WTC11 (cell line): ENCODE data around the gene CA10. TPM values are rescaled to one million over a fixed set of nuclear protein-coding genes. Genes with fewer than 3 reads are reported as not detected.

ENCODE experiments used
- ATAC-seq: fragments of 200-7000 bp; cut with Tn5 transposase; 2 replicates; pipeline ENCODE4 v1.10.0; 2021; ENCODE audit warnings: mild to moderate bottlenecking, moderate library complexity
- CTCF ChIA-PET: fragments of 300-600 bp; sonication (Branson Sonifier 250); formaldehyde crosslinking; loops from one replicate; lab custom pipeline; 2021; ENCODE audit warnings: antibody characterized with exemption; lab: Charles Lee
- POLR2A ChIA-PET: fragments of 350-600 bp; sonication (Branson Sonifier 250); formaldehyde crosslinking; loops from one replicate; lab custom pipeline; 2021; ENCODE audit warnings: antibody characterized with exemption; lab: Charles Lee
- DNase-seq: peaks from one replicate; pipeline ENCODE4 v3.0.0; 2021; ENCODE audit warnings: low spot score
- H3K27ac Mint-ChIP-seq: 2 replicates; pipeline ENCODE4 v1.8.0; 2021; ENCODE audit warnings: mixed read lengths
- H3K27me3 Mint-ChIP-seq: 2 replicates; pipeline ENCODE4 v1.8.0; 2021; ENCODE audit warnings: low read depth, mild to moderate bottlenecking, moderate library complexity, mixed read lengths
- H3K36me3 Mint-ChIP-seq: 2 replicates; pipeline ENCODE4 v1.8.0; 2021; ENCODE audit warnings: mixed read lengths
- H3K4me1 Mint-ChIP-seq: 2 replicates; pipeline ENCODE4 v1.8.0; 2022; ENCODE audit warnings: mixed read lengths
- H3K4me3 Mint-ChIP-seq: 2 replicates; pipeline ENCODE4 v1.8.0; 2021; ENCODE audit warnings: mild to moderate bottlenecking, moderate library complexity, mixed read lengths
- H3K9me3 Mint-ChIP-seq: 2 replicates; pipeline ENCODE4 v1.8.0; 2021; ENCODE audit warnings: mixed read lengths
- ATF3 ChIP-seq: sonication (generic); formaldehyde crosslinking; conservative IDR thresholded peaks from 2 replicates; pipeline ENCODE4 v1.8.1; 2022; ENCODE audit warnings: mild to moderate bottlenecking, missing genetic modification reagents
- CREB1 ChIP-seq: sonication (generic); formaldehyde crosslinking; IDR thresholded peaks from 2 replicates; pipeline ENCODE4 v1.8.0; 2023; ENCODE audit warnings: mild to moderate bottlenecking, missing genetic modification reagents
- CTCF ChIP-seq: fragments of 200-600 bp; IDR thresholded peaks from 2 replicates; pipeline ENCODE4 v1.8.0; 2022; ENCODE audit warnings: antibody characterized with exemption
- EMX1 ChIP-seq: fragments of 250-450 bp; sonication (Bioruptor Pico); IDR thresholded peaks from 2 replicates; pipeline ENCODE4 v1.8.0; 2021; ENCODE audit warnings: mild to moderate bottlenecking
- ERG ChIP-seq: fragments of 250-450 bp; sonication (Bioruptor Pico); IDR thresholded peaks from 2 replicates; pipeline ENCODE4 v1.8.0; 2021; ENCODE audit warnings: mild to moderate bottlenecking
- FOXK1 ChIP-seq: sonication (generic); formaldehyde crosslinking; IDR thresholded peaks from 2 replicates; pipeline ENCODE4 v1.8.0; 2022; ENCODE audit warnings: mild to moderate bottlenecking, moderate library complexity, missing genetic modification reagents
- GABPB1 ChIP-seq: sonication (generic); formaldehyde crosslinking; IDR thresholded peaks from 2 replicates; pipeline ENCODE4 v1.8.1; 2023; ENCODE audit warnings: mild to moderate bottlenecking, missing genetic modification reagents
- GTF2I ChIP-seq: fragments of 250-450 bp; sonication (Bioruptor Pico); conservative IDR thresholded peaks from 2 replicates; pipeline ENCODE4 v1.4.0; 2021; ENCODE audit warnings: mild to moderate bottlenecking
- JUN ChIP-seq: sonication (generic); formaldehyde crosslinking; IDR thresholded peaks from 2 replicates; pipeline ENCODE4 v1.8.0; 2023; ENCODE audit warnings: mild to moderate bottlenecking, missing genetic modification reagents
- MXD4 ChIP-seq: fragments of 250-450 bp; sonication (Bioruptor Pico); IDR thresholded peaks from 2 replicates; pipeline ENCODE4 v1.8.0; 2021; ENCODE audit warnings: mild to moderate bottlenecking, moderate library complexity, borderline replicate concordance
- NR1H2 ChIP-seq: sonication (generic); formaldehyde crosslinking; IDR thresholded peaks from 2 replicates; pipeline ENCODE4 v1.9.0; 2021; ENCODE audit warnings: mild to moderate bottlenecking, moderate library complexity, missing genetic modification reagents
- SMAD3 ChIP-seq: sonication (generic); formaldehyde crosslinking; IDR thresholded peaks from 2 replicates; pipeline ENCODE4 v1.8.0; 2022; ENCODE audit warnings: missing genetic modification reagents, mild to moderate bottlenecking, borderline replicate concordance
- SMAD4 ChIP-seq: sonication (generic); formaldehyde crosslinking; IDR thresholded peaks from 2 replicates; pipeline ENCODE4 v1.8.0; 2022; ENCODE audit warnings: mild to moderate bottlenecking, missing genetic modification reagents
- TEAD4 ChIP-seq: sonication (generic); formaldehyde crosslinking; IDR thresholded peaks from 2 replicates; pipeline ENCODE4 v1.8.0; 2022; ENCODE audit warnings: mild to moderate bottlenecking, missing genetic modification reagents
- ZBTB21 ChIP-seq: sonication (generic); formaldehyde crosslinking; IDR thresholded peaks from 2 replicates; pipeline ENCODE4 v1.8.1; 2023; ENCODE audit warnings: mild to moderate bottlenecking, missing genetic modification reagents, borderline replicate concordance
- ZNF138 ChIP-seq: sonication (generic); formaldehyde crosslinking; conservative IDR thresholded peaks from 2 replicates; pipeline ENCODE4 v1.8.1; 2022; ENCODE audit warnings: mild to moderate bottlenecking, moderate library complexity, missing genetic modification reagents
- ZNF219 ChIP-seq: sonication (generic); formaldehyde crosslinking; IDR thresholded peaks from 2 replicates; pipeline ENCODE4 v1.8.0; 2023; ENCODE audit warnings: missing genetic modification reagents, mild to moderate bottlenecking, borderline replicate concordance
- total RNA-seq: library from RNA; stranded (reverse); gene quantifications from 3 replicates; pipeline ENCODE4 v1.2.3, GENCODE V29; 2021
- TF ChIP-seq, protein P1 (sequence below): sonication (generic); formaldehyde crosslinking; IDR thresholded peaks from 2 replicates; pipeline ENCODE4 v1.8.1; 2022; ENCODE audit warnings: low read depth, mild to moderate bottlenecking, moderate library complexity, missing genetic modification reagents, borderline replicate concordance
- TF ChIP-seq, protein P2 (sequence below): fragments of 250-450 bp; sonication (Bioruptor Pico); conservative IDR thresholded peaks from 2 replicates; pipeline ENCODE4 v1.9.0; 2021; ENCODE audit warnings: mild to moderate bottlenecking
- TF ChIP-seq, protein P3 (sequence below): sonication (generic); formaldehyde crosslinking; IDR thresholded peaks from 2 replicates; pipeline ENCODE4 v1.8.1; 2022; ENCODE audit warnings: missing genetic modification reagents, borderline replicate concordance

The CA10 gene
- total RNA-seq, 1 experiment from 2014 or later = 0.90 TPM

GRCh38 chr17:51745993-51746392, 412.5 kb downstream of the CA10 start (continued):
- TF ChIP-seq MXD4 (CRISPR knock-in tag) = no peak
- TF ChIP-seq, protein P1, sequence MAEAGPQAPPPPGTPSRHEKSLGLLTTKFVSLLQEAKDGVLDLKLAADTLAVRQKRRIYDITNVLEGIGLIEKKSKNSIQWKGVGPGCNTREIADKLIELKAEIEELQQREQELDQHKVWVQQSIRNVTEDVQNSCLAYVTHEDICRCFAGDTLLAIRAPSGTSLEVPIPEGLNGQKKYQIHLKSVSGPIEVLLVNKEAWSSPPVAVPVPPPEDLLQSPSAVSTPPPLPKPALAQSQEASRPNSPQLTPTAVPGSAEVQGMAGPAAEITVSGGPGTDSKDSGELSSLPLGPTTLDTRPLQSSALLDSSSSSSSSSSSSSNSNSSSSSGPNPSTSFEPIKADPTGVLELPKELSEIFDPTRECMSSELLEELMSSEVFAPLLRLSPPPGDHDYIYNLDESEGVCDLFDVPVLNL (CRISPR knock-in tag) = no peak
- TF ChIP-seq JUN (CRISPR knock-in tag) = no peak
- TF ChIP-seq TEAD4 (CRISPR knock-in tag) = no peak
- TF ChIP-seq EMX1 (CRISPR knock-in tag) = no peak

DNA sequence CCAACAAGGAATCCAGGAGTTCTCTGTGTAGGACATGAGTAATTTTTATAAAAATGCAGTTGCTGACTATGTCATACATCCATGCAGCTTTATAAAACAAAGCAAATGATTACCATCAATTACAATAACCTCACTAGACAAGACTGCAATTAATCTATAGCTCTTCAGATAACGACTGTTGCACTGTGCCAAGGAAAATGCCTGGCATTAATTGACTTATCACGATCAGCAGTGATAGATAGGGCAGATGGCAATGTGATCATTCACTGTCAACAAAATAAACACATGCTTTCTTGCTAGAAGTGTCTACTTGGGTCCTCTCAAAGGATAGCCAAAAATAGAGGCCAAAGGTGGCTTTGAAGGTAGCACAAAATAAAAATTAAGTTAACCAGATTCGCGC, 415.0 kb downstream of the CA10 start:
- Mint-ChIP-seq H3K27ac (no peak overlapping the region), H3K9me3 (peaks cover 31% of the 10 kb centered on the region), H3K36me3 (no peaks in the 10 kb centered on the region), H3K27me3 (no peaks in the 10 kb centered on the region), H3K4me1 (peaks cover 35% of the 10 kb centered on the region), H3K4me3 (no peak overlapping the region)
- ChIA-PET CTCF (no interaction called here), POLR2A (no interaction called here)
- ATAC-seq = no peak
- DNase-seq = no peak
- TF ChIP-seq SMAD3 (no peak), NR1H2 (CRISPR knock-in tag) (no peak), MXD4 (CRISPR knock-in tag) (no peak), GABPB1 (CRISPR knock-in tag) (no peak), ZBTB21 (CRISPR knock-in tag) (no peak), CTCF (no peak), EMX1 (CRISPR knock-in tag) (no peak), ZNF138 (CRISPR knock-in tag) (no peak), ATF3 (CRISPR knock-in tag) (no peak), GTF2I (CRISPR knock-in tag) (no peak), ZNF219 (no peak), SMAD4 (no peak)
- TF ChIP-seq, protein P2, sequence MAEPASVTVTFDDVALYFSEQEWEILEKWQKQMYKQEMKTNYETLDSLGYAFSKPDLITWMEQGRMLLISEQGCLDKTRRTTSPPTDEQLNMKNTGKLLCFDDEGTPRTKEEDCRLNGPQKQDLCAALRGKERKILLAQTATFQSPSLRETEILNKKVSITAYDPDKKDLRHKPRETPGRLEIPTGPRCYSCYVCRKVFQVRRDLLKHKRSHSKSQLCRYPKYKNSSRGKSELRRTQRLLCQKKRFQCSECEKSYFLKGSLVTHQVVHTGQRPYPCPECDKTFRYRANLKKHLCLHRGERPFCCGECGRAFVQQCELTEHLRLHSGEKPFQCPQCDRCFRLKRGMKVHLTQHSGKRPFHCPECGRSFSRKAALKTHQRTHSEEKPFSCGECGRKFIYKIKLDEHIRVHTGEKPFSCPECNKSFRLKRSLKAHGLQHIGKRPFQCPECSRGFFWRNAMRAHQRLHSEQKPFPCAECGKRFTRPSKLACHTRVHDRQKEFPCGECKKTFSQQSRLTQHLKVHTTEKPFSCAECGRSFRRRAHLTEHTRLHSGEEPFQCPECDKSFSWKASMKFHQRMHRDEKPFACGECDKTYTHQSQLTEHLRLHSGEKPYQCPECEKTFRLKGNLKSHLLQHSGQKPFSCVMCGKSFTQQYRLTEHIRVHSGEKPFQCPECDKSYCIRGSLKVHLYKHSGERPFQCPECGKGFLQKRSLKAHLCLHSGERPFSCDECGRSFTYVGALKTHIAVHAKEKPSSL = no peak

DNA sequence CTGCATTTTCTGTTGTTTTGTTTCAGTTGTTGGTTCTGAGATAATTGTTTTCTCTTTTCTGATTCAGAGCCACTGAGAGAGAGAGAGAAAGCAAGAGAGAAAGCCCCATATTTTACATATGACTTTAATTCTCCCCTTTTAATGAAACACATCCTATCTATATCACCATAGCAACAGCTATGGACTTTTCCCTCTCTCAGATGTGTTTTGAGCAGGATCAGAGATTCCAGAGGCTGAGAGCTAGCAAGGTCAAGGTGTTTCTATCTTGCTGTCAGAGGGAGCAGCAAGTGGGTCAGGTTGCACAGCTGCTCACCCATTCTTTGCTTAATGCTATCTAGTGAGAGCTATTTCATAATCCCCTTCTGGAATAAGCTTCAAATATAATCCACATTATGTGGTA, 415.9 kb downstream of the CA10 start:
- peaks cover 37% of the 10 kb centered on the region for H3K4me1 Mint-ChIP-seq
- ATAC-seq (no peak), DNase-seq (no peak)
- no peak overlapping the region for H3K27ac Mint-ChIP-seq
- POLR2A ChIA-PET = no interaction called here
- H3K4me3 Mint-ChIP-seq = no peak overlapping the region
- CTCF ChIA-PET = interaction anchor here (1.2 kb wide), 1 partner anchor 281 kb away, joined by 3 read pairs; no protein-coding TSS in a partner anchor
- H3K27me3 Mint-ChIP-seq = no peaks in the 10 kb centered on the region
- H3K36me3 Mint-ChIP-seq = no peaks in the 10 kb centered on the region
- H3K9me3 Mint-ChIP-seq = peaks cover 22% of the 10 kb centered on the region
- TF ChIP-seq, protein P3, sequence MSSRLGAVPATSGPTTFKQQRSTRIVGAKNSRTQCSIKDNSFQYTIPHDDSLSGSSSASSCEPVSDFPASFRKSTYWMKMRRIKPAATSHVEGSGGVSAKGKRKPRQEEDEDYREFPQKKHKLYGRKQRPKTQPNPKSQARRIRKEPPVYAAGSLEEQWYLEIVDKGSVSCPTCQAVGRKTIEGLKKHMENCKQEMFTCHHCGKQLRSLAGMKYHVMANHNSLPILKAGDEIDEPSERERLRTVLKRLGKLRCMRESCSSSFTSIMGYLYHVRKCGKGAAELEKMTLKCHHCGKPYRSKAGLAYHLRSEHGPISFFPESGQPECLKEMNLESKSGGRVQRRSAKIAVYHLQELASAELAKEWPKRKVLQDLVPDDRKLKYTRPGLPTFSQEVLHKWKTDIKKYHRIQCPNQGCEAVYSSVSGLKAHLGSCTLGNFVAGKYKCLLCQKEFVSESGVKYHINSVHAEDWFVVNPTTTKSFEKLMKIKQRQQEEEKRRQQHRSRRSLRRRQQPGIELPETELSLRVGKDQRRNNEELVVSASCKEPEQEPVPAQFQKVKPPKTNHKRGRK (CRISPR knock-in tag) = no peak
- TF ChIP-seq FOXK1 (CRISPR knock-in tag) = no peak
- no peak for TF ChIP-seq CTCF
- TF ChIP-seq GABPB1 (CRISPR knock-in tag) = no peak
- no peak for TF ChIP-seq ERG
- TF ChIP-seq CREB1 = no peak
